Right kidney (tissue), 1 donor: ENCODE results near the gene HENMT1.
"Not testable (repeated sequence)": the region's sequence is repeated elsewhere in the genome, so short reads cannot be mapped to it uniquely, and the experiment has no call there.

Experiments
- DNase-seq: peaks from one replicate; pipeline ENCODE4 v3.0.0-alpha.2; 2016

The HENMT1 gene

DNA sequence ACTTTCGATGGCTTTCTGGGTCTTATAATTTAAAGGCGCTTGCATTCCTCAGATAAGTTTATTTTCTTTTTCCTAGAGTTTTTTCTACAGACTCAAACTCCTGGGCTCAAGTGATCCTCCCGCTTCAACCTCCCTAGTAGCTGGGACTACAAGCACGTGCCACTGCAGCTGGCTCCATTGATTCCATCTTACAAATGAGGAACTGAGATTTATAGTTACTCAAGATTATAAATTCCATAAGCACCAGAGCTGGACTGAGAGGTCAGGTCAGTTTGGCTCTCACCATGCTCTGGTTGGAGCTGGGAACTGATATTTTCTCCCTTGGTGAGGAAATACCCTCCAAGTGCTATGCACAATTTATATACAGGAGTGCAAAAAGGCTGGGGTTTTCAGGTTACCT lies 17.8 kb upstream of the HENMT1 start:
- no peak for DNase-seq

GRCh38 chr1:108671143-108671542 lies 10.2 kb upstream of the HENMT1 start:
- no peak for DNase-seq

- DNase-seq: no peak
Observed at GRCh38 chr1:108670131-108670773, 9.4 kb upstream of the HENMT1 start.

DNA sequence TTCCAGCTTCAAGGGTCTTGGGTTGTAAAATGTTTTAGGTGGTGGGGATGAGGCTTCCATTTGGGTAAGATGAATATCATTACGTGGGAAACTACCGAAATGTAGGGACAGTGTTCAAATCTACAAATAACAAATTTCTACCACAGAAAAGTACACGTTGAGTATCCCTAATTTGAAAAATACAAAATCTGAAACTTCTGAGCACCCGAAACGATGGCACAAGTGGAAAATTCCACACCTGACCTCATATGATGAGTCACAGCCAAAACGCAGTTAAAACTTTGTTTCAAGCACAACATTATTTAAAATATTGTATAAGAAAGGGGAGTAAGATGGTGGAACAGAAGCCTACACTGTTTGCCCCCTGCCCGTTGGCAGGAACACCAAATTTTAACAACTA lies 8.8 kb upstream of the HENMT1 start:
- DNase-seq: no peak

DNA sequence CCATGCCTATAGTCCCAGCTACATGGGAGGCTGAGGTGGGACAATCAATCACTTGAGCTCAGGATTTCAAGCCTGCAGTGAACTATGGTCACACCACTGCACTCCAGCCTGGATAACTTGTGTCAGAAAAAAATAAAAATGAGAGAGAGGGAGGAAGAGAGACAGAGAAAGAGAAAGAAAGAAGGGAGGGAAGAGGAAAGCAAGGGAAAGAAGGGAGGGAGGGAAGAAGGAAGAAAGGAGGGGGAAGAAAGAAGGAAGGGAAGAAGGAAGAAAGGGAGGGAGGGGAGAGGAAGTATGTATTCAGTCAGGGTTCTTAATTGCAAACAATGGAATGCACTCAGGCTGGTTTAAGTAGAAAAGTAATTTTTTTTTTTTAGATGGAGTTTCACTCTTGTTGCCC lies 7.9 kb upstream of the HENMT1 start:
- DNase-seq: no peak

DNA sequence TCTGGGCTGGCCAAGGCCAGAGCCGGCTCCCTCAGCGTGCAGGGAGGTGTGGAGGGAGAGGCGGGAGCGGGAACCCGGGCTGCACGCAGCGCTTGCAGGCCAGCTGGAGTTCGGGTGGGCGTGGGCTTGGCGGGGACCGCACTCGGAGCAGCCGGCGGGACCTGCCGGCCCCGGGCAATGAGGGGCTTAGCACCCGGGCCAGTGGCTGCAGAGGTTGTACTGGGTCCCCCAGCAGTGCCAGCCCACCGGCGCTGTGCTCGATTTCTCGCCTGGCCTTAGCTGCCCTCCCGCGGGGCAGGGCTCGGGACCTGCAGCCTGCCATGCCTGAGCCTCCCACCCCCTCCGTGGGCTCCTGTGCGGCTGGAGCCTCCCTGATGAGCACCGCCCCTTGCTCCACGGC lies 6.5 kb upstream of the HENMT1 start:
- DNase-seq: not testable (repeated sequence)

DNA sequence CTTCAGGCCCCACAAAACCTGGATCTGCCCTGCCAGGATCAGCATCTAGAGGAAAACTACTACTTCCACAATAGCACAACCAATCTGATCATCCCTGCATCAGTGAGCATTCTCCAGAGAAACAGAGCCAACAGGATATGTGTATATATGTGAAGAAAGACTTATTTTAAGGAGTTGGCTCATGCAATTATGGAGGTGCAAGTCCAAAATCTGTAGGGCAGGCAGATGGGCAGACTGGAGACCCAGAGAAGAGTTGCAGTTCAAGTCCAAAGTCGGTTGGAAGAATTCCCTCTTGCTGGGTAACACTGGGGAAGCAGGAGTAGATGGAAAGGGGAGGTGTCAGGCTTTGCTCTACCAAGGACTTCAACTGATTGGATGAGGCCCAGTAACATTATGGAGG lies 4.9 kb upstream of the HENMT1 start:
- no peak for DNase-seq

DNA sequence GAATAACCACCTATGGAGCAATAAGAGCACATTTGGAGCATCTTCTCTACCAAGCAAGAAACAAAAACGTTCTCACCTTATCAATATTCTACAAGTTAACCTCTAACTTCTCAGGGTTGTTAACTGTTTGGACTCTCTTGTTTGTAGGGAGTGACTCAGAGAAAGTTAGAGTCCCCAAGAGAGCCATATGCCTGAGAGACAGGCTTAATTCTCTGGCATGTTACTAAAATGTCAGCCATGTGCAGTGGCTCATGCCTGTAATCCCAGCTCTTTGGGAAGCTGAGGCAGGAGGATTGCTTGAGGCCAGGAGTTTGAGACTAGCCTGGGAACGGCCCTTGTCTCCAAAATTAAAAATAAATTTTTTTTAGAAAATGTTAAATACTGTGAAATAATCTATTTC lies 4.2 kb upstream of the HENMT1 start:
- DNase-seq: no peak

GRCh38 chr1:108664481-108664880 lies 3.6 kb upstream of the HENMT1 start:
- no peak for DNase-seq

- DNase-seq: no peak
Observed at GRCh38 chr1:108663074-108663473, 2.2 kb upstream of the HENMT1 start.

DNA sequence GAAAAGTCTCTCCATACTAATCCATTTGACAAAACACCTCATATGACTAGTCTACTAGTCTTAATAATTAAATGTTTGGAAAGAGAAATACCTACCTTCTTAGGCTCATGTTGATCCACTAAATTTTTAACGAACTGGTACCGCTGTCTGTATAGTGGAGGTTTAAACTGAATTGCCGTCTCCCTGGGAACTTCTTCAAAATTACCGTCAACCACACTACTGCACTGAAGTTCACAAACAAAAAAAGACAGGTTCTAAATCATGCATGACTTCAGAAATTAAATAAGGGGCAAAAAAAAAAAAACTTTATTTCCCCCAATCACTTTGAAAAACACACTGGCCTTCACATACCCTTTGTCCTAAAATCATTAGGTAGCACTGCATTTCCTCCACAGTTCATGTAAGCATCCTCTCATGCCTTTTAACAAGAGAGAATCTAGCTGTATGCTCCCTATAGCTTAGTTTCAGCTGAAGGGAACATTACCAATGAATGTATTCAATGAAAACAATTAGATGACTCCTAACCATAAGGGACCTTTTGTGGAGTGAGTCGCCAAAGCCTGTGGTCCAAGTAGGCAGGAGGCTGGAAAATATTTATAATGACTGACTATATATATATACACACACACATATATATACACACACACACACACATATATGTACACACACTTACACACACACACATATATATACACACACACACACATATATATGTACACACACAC lies 3.4 kb downstream of the HENMT1 start:
- no peak for DNase-seq

DNA sequence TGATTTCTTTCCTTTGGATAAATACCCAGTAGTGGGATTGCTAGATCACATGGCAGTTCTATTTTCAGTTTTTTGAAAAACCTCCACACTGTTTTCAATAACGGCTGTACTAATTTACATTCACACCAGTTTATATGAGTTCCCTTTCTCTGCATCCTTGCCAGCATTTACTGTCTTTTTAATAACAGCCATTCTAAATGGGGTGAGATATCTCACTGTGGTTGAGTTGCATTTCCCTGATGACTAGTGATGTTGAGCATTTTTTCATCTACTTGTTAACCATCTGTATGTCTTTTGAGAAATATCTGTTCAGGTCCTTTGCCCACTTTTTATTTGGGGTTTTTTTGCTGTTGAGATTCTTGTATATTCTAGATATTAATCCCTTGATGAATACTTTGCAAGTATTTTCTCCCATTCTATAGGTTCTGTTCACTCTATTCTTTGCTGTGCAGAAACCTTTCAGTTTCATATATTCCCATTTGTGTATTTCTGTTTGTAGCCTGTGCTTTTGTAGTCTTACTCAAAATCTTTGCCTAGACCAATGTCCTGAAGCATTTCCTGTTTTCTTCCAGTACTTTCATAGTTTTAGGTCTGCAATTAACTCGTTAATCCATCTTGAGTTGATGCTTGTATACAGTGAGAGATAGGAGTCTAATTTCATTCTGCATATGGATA lies 7.3 kb downstream of the HENMT1 start:
- DNase-seq: no peak

DNA sequence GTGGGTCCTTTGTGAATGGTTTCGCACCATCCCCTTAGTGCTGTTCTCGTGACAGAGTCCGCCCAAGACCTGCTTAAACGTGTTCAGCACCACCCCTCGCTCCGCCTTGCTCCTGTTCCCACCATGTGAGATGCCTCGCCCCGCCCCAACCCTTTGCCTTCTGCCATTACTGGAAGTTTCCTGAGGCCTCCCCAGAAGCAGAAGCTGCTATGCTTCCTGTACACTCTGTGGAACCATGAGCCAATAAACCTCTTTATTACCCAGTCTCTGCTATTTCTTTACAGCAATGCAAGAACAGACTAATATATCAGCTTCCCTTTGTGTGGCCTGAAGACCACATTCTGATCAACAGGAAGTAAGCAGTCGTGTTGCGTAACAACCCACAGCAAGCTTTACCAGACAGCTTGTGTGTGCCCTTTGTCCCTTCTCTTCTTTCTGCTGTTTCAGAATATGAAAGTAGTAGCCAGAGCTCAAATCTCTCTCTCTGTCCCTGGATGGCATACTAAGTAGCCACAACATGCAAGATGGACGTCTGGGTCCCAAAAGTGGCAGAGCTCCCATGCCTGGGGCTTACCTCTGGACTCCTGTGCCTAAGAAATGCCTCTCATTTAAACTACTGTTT lies 14.1 kb downstream of the HENMT1 start:
- no peak for DNase-seq

DNA sequence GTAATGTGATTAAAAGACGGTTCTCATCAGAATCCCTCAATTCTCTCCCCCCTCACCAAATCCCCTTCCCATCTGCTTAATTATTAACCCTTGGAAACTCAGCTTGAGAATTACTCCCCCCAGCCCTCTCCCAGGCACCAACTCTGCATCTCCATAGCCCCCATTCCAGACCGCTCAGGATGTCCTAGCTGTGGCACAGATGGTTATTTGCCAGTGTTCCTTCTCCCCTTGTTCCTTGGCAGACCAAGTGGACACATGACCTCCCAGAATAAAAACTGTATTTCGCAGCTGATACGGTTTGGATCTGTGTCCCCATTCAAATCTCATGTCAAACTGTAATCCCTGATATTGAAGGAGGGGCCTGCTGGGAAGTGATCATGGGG lies 14.6 kb downstream of the HENMT1 start:
- no peak for DNase-seq

DNA sequence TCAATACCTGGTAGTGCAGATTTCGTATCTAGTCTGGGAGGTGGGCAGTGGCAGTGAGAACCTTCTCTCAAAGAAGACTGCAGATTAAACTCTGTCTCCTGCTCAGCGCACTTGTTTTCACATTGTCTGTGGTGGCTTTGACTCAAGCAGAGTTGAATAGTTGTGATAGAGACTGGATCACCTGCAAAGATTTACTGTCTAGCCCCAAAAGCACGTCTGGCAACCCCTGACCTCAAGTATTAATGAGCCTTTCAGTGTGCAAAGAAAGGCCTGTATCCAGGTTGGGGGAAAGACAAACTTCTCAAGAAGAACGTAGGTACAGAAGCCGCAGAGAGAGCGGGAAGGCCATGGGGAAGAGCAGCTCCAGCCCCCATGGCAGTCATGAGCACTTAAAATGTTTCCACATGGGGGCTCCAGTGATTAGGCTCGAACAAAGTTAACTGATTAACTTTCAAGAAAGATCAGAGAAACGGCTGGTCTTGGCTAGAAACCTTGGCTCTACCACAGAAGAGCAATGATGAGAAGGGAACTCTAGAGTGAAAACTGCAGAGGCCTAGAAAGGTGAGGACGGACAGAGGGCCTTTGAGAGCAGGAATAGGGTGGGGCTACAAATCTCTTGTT lies 15.2 kb downstream of the HENMT1 start:
- DNase-seq: no peak

GRCh38 chr1:108644984-108645383 lies 15.9 kb downstream of the HENMT1 start:
- no peak for DNase-seq

DNA sequence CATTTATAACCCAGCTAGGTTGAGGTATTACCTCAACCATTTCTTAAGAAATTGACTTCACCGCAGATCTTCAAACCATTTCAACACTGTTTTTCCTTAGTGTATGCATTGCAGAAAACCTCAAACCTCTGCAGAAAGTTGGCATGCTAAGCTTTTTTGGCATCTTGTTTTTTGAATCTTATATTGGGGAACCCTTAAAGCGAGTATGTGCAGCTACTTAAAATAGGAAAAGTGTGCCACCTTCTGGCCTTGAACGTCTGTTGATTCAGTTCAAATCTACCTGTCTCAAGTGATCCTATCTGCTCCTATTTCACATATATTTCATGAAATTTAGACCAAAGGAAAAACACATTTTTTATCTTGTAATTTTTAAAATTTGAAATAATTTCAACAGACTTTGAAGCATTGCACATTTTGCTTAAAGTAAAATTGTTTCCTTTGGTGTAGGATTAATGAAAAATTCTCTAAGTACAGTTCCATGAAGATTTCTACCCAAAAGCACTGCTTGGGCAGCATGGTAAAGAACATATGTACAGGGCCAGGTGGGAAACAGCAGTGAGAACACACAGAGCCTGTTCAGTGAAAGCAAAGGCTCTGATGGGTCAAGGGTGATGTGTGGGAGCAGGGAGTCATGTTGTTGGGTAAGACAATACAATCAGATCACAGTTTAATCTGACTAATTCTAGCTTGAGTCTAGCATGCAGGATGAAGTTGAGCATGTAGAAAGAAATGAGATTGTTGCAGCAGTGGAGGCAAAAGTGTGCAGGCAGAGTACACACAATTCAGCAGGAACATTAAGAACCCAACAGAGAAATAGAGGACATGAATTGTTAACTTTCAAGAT lies 17.2 kb downstream of the HENMT1 start:
- DNase-seq: no peak

- DNase-seq: not testable (repeated sequence)
Observed at GRCh38 chr1:108640863-108641262, 20.0 kb downstream of the HENMT1 start.

DNA sequence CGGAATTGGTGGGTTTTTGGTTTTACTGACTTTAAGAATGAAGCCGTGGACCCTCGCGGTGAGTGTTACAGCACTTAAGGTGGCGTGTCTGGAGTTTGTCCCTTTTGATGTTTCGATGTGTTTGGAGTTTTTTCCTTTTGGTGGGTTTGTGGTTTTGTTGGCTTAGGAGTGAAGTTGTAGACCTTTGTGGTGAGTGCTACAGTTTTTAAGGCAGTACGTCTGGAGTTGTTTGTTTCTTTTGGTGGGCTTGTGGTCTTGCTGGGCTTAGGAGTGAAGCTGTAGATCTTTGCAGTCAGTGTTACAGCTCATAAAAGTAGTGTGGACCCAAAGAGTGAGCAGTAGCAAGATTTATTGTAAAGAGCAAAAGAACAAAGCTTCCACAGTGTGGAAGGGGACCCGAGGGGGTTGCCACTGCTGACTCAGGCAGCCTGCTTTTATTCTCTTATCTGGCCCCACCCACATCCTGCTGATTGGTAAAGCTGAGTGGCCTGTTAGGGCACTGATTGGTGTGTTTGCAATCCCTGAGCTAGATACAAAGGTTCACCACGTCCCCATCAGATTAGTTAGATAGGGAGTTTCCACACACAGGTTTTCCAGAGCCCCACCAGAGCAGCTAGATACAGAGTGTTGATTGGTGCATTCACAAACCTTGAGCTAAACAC lies 20.9 kb downstream of the HENMT1 start:
- DNase-seq: no peak

DNA sequence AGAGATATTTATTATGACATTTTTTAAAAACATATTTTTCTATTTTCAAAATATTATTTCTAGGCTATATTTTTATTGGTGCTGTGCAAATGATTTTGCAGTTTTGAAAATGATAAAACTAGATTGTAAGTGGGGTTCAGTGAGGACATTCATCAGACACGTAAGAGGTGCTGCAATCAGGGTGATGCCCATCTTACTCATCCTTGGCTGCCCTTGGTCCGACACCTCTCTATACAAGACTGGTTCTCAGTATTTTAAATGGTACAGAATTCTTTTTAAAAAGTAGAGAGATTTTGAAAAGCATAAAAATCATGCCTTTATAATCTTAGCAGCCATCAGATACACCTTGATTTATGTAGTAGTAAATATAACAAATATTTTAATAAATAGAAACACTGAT lies 24.0 kb downstream of the HENMT1 start:
- DNase-seq: no peak

DNA sequence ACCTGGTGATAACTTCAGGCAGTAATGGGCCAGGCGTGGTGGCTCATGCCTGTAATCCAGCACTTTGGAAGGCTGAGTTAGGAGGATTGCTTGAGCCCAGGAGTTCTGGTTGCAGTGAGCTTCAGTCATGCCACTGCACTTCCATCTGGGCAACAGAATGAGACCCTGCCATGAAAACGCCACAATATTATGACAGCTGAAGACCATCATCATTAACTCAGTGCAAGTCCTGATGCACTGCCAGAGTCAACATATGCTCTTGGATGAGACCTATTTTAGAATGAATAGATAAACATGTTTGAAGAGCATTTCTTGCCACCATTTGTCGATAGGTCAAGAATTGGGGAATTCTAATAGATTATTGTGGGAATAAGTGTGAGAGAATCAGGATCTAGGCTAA lies 26.4 kb downstream of the HENMT1 start:
- DNase-seq: no peak
